ENCODE measurements around the gene TMEM100.
A peak's percentile ranks its signal among the peaks of the same experiment; 100 is the strongest.

TMEM100 gene

DNA sequence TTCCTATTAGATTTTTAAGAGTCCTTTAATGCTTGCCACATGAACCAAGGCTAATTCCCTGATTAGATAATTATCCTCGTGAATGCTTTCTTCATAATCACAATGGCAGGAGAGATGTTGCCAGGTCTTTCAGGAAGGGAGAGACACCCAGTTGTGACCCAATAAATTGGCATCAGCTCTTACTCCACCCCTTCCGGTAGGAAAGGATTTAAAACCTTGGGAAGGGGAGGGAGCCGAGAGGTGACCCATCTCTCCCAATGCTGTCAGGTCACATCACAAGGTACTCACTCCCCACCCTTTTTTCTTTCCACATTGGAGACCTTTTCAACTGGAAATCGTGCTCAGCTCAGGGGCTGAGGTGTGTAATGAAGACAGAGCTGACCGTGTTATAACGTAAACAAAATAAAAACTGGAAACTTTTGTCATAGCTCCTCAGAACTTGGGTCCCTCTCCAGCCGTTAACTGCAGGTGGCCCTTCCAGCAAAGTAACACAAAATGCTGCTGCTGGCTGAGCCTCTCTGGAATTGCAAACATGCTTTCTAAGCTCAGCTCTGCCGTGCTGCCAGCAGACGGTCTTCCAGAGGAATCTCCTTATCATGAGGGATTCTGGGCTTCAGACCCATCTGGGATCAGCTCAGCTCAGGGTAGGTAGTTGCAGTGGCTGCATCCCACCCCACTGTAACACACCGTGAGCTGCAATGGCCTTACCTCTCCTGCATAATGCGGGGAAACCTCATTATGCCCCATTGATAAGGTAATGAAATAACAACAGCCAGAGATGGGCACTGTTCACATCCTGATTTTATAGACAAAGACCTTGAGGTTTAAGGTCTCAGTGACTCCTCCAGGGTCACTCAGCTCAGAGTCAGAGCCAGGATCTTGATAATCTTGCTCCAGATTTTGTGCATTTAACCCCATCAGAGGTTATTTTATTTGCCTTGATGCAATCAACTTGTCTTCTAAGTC lies 15.6 kb downstream of the TMEM100 start:
- peak overlapping the region; percentile 33; the same call in 1 of the 2 replicates for H3K27ac ChIP-seq
- TF ChIP-seq, protein P1, sequence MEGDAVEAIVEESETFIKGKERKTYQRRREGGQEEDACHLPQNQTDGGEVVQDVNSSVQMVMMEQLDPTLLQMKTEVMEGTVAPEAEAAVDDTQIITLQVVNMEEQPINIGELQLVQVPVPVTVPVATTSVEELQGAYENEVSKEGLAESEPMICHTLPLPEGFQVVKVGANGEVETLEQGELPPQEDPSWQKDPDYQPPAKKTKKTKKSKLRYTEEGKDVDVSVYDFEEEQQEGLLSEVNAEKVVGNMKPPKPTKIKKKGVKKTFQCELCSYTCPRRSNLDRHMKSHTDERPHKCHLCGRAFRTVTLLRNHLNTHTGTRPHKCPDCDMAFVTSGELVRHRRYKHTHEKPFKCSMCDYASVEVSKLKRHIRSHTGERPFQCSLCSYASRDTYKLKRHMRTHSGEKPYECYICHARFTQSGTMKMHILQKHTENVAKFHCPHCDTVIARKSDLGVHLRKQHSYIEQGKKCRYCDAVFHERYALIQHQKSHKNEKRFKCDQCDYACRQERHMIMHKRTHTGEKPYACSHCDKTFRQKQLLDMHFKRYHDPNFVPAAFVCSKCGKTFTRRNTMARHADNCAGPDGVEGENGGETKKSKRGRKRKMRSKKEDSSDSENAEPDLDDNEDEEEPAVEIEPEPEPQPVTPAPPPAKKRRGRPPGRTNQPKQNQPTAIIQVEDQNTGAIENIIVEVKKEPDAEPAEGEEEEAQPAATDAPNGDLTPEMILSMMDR (conservative IDR thresholded peaks at IDR 0.05) = no peak

DNA sequence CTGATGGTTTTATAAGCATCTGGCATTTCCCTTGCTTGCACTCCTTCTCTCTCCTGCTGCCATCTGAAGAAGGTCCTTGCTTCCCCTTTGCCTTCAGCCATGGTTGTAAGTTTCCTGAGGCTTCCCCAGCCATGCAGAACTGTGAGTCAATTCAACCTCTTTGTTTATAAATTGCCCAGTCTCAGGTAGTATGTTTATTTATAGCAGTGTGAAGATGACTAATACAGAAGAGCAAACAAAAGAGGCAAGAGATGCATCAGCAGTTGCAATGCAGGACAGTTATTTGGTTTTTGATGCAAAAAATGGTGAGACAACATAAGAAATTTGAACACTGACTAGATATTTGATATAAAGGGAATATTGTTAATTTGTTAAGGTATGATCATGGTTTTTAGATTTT lies 16.8 kb downstream of the TMEM100 start:
- H3K27ac ChIP-seq = no peak overlapping the region
- TF ChIP-seq, protein P1 (conservative IDR thresholded peaks at IDR 0.05) = no peak

DNA sequence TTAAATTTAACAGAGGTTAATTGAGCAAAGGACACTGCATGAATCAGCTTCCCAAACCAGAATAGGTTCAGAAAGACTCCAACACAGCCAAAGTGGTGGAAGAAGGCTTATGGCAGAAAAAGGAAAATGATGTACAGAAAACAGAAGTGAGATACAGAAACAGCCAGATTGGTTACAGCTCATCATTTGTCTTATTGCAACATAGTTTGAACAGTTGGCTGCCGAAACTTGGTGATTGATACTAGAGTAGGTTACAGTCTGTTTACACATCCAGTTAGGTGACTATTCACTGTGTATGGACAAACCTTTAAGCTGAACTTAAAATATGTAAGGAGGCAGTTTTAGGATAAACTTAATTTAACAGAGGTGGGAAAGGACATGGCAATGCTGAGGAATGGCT lies 18.3 kb downstream of the TMEM100 start:
- TF ChIP-seq, protein P1 (conservative IDR thresholded peaks at IDR 0.05) = no peak

DNA sequence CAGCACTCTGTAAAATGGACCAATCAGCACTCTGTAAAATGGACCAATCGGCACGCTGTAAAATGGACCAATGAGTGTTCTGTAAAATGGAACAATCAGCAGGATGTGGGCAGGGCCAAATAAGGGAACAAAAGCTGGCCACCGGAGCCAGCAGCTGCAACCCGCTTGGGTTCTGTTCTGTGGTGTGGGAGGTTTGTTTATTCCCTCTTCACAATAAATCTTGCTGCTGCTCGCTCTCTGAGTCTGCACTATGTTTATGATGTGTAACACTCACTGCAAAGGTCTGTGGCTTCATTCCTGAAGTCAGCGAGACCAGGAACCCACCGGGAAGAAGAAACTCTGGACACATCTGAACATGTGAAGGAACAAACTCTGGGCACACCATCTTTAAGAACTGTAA lies 20.5 kb downstream of the TMEM100 start:
- TF ChIP-seq, protein P1 (conservative IDR thresholded peaks at IDR 0.05) = no peak
- no peak overlapping the region for H3K27ac ChIP-seq

More for the DNA sequence above, 18.3 kb downstream of the TMEM100 start:
- no peak overlapping the region for H3K27ac ChIP-seq

DNA sequence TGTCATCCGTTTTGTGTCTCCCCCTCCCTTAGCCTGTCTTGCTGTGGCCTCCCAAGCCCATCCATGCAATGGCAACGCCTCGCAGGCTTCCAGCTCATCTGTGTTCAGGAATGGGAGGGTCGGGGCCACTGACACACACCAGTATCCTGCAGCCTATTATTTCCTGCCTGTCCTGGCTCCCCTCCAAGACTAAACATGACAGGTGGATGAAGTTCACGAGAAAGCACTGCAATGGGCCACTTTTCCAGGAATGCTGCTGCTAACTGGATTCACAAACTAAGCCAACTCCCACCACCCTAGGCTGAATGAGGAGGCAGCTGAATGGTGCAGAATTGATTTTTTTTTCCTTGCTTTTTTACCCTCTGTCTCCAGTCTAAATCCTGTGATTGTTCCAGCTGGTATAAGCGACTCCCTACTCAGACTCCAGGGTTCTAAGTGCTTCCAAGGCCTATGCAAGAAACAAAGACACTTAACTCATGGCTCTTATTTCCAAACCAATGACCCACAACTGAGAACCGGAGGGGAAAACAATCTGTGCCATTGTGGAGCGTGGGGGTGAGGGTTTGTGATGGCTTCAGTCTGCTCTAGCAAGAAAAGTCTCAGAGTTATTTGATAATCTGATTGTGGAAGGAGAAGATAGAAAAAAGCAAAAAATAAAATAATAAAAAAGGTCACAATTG lies 23.3 kb downstream of the TMEM100 start:
- TF ChIP-seq, protein P1 (conservative IDR thresholded peaks at IDR 0.05) = no peak
- H3K27ac ChIP-seq = no peak overlapping the region

DNA sequence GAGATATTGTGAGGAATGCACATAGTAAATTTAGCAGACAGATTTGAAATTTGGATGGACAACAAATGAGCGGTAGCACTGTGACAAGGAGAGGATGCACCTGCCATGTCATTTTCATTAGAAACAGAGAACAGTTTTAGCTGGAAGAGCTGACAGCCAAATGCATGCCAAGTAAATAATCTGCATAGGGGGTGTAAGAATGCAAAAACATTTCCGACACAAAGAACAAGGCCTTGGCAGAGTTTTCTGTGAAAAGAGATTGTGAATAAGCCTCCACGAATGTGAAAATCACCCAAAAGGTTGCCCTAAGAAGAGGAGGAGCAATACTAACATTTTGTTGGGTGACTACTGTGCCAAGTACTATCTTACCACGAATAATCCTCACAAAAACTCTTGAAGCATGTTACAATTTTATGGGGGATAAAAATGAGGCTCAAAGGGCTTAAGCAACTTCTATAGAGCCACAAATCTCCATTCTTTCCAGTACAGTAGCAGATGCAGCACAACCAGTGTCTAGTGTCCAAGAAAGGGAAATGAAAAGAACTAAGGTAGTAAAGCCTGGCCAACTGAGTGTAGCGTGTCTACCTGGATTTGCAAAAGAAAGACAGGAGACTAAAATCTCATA lies 28.3 kb downstream of the TMEM100 start:
- TF ChIP-seq, protein P1 (conservative IDR thresholded peaks at IDR 0.05) = no peak
- H3K27ac ChIP-seq = no peak overlapping the region
